ENCODE measurements around the gene RAP1GAP2.
A peak's percentile ranks its signal among the peaks of the same experiment; 100 is the strongest.

GRCh38 chr17:2828397-2829038 is 32.3 kb downstream of the RAP1GAP2 start:
- TF ChIP-seq EZH2 (IDR thresholded peaks at IDR 0.05; ENCODE audit: borderline replicate concordance, low read length) (no peak), CTCF (conservative IDR thresholded peaks at IDR 0.05 in 1 of 2, IDR thresholded peaks at IDR 0.05 in 1 of 2; ENCODE audit: extremely low read depth in 1 of 2, insufficient read depth in 1 of 2, low read depth in 1 of 2, low read length in 2 of 2) (peak; percentile 80 to 98)

Measured in mammary epithelial cell (primary cell).